HEK293 (cell line): ENCODE measurements around the gene PREX1.

Source experiments
- BCL11B ChIP-seq: fragments of 450-650 bp; formaldehyde crosslinking; IDR thresholded peaks from 2 replicates; pipeline ENCODE4 v1.5.1; 2016; ENCODE audit warnings: low read depth, missing biosample characterization, missing genetic modification characterization
- EGR2 ChIP-seq: fragments of 450-650 bp; formaldehyde crosslinking; IDR thresholded peaks from 2 replicates; pipeline ENCODE4 v1.5.1; 2016; ENCODE audit warnings: low read depth, missing biosample characterization, missing genetic modification characterization
- GLIS2 ChIP-seq: fragments of 450-650 bp; formaldehyde crosslinking; IDR thresholded peaks from 2 replicates; pipeline ENCODE4 v1.5.1; 2016; ENCODE audit warnings: missing biosample characterization, missing genetic modification characterization
- SP2 ChIP-seq: fragments of 450-650 bp; formaldehyde crosslinking; IDR thresholded peaks from 2 replicates; pipeline ENCODE4 v1.5.1; 2016; ENCODE audit warnings: missing biosample characterization, missing genetic modification characterization
- ZBTB10 ChIP-seq: fragments of 450-650 bp; formaldehyde crosslinking; IDR thresholded peaks from 2 replicates; pipeline ENCODE4 v1.5.1; 2016; ENCODE audit warnings: missing biosample characterization, missing genetic modification characterization
- ZFP37 ChIP-seq: fragments of 450-650 bp; formaldehyde crosslinking; IDR thresholded peaks from 2 replicates; pipeline ENCODE4 v1.5.1; 2016; ENCODE audit warnings: missing biosample characterization, missing genetic modification characterization
- ZNF10 ChIP-seq: fragments of 450-650 bp; formaldehyde crosslinking; IDR thresholded peaks from 2 replicates; pipeline ENCODE4 v1.5.1; 2017; ENCODE audit warnings: missing biosample characterization, missing genetic modification characterization
- ZNF16 ChIP-seq: fragments of 450-650 bp; formaldehyde crosslinking; IDR thresholded peaks from 2 replicates; pipeline ENCODE4 v1.5.1; 2016; ENCODE audit warnings: low read depth, missing biosample characterization, missing genetic modification characterization
- ZNF211 ChIP-seq: fragments of 450-650 bp; formaldehyde crosslinking; IDR thresholded peaks from 2 replicates; pipeline ENCODE4 v1.5.1; 2016; ENCODE audit warnings: low read depth, missing biosample characterization, missing genetic modification characterization
- ZNF513 ChIP-seq: fragments of 450-650 bp; IDR thresholded peaks from 2 replicates; pipeline ENCODE4 v1.5.1; 2018; ENCODE audit warnings: missing biosample characterization, missing genetic modification characterization
- ZNF529 ChIP-seq: fragments of 450-650 bp; formaldehyde crosslinking; IDR thresholded peaks from 2 replicates; pipeline ENCODE4 v1.5.1; 2017; ENCODE audit warnings: missing genetic modification characterization, missing biosample characterization; ENCODE audit not compliant: insufficient replicate concordance
- ZNF664 ChIP-seq: fragments of 450-650 bp; formaldehyde crosslinking; IDR thresholded peaks from 2 replicates; pipeline ENCODE4 v1.5.1; 2016; ENCODE audit warnings: missing biosample characterization, missing genetic modification characterization
- ZNF747 ChIP-seq: fragments of 450-650 bp; formaldehyde crosslinking; IDR thresholded peaks from 2 replicates; pipeline ENCODE4 v1.5.1; 2016; ENCODE audit warnings: missing biosample characterization, missing genetic modification characterization
- ZNF776 ChIP-seq: fragments of 450-650 bp; formaldehyde crosslinking; IDR thresholded peaks from 2 replicates; pipeline ENCODE4 v1.5.0; 2017; ENCODE audit warnings: missing biosample characterization, missing genetic modification characterization, borderline replicate concordance
- ZXDB ChIP-seq: fragments of 450-650 bp; formaldehyde crosslinking; IDR thresholded peaks from 2 replicates; pipeline ENCODE4 v1.5.1; 2016; ENCODE audit warnings: missing biosample characterization, missing genetic modification characterization
- TF ChIP-seq, protein P1 (sequence below): fragments of 450-650 bp; formaldehyde crosslinking; IDR thresholded peaks from 2 replicates; pipeline ENCODE4 v1.5.1; 2016; ENCODE audit warnings: missing biosample characterization, missing genetic modification characterization
- TF ChIP-seq, protein P2 (sequence below): fragments of 450-650 bp; formaldehyde crosslinking; IDR thresholded peaks from 2 replicates; pipeline ENCODE4 v1.5.1; 2016; ENCODE audit warnings: missing biosample characterization, missing genetic modification characterization, borderline replicate concordance
- TF ChIP-seq, protein P3 (sequence below): fragments of 450-650 bp; formaldehyde crosslinking; IDR thresholded peaks from 2 replicates; pipeline ENCODE4 v1.5.1; 2016; ENCODE audit warnings: missing biosample characterization, missing genetic modification characterization
- TF ChIP-seq, protein P4 (sequence below): fragments of 450-650 bp; formaldehyde crosslinking; IDR thresholded peaks from 2 replicates; pipeline ENCODE4 v1.5.1; 2016; ENCODE audit warnings: missing biosample characterization, missing genetic modification characterization
- TF ChIP-seq, protein P5 (sequence below): fragments of 450-650 bp; formaldehyde crosslinking; IDR thresholded peaks from 2 replicates; pipeline ENCODE4 v1.5.1; 2016; ENCODE audit warnings: missing biosample characterization, missing genetic modification characterization, low read depth

Gene PREX1

DNA sequence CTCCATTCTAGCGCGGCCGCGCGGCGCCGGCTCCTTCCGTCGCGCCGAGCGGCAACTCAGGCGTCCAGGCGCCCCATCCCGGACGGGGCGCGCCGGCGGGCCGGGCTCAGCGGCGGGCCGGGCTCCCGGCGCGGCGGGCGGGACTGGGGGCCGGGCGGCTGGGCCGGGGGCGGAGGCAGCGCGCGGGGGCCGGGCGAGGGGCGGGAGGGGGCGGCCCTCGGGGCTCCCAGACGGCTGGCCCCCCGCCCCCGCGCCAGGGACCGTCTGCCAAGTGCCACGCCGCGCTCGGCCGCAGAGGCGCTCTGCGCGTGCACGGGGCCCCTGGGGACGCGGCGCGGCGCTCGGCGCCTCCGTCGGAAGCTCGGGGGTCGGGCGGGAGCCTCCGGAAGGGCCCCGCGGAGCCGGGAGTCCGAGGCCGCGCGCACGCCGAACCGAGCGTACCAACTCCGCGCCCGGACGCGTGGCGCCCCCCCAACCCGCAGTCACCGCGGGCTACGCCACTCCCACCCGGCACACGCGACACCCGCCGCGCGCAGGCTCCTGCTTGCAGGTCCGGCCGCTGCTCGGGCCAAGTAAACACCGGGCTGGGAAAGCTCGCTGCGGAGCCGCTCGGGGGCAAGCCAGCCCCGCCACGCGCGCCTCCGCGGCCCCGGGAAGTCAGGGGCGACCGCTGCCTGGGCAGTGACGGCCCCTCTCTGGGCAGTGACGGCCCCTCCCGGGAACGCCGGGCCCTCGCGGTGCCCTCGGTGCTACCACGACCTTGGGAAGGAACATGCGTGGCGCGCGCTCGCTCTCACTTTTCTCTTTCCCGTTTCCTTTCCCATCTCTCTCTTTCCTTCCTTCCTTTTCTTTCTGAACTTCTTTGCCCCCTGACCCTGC is at the start of gene PREX1 (continued):
- no peak for TF ChIP-seq EGR2 (tag by site-specific recombination)
- TF ChIP-seq, protein P1, sequence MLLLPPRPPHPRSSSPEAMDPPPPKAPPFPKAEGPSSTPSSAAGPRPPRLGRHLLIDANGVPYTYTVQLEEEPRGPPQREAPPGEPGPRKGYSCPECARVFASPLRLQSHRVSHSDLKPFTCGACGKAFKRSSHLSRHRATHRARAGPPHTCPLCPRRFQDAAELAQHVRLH (tag by site-specific recombination) = no peak
- TF ChIP-seq, protein P2, sequence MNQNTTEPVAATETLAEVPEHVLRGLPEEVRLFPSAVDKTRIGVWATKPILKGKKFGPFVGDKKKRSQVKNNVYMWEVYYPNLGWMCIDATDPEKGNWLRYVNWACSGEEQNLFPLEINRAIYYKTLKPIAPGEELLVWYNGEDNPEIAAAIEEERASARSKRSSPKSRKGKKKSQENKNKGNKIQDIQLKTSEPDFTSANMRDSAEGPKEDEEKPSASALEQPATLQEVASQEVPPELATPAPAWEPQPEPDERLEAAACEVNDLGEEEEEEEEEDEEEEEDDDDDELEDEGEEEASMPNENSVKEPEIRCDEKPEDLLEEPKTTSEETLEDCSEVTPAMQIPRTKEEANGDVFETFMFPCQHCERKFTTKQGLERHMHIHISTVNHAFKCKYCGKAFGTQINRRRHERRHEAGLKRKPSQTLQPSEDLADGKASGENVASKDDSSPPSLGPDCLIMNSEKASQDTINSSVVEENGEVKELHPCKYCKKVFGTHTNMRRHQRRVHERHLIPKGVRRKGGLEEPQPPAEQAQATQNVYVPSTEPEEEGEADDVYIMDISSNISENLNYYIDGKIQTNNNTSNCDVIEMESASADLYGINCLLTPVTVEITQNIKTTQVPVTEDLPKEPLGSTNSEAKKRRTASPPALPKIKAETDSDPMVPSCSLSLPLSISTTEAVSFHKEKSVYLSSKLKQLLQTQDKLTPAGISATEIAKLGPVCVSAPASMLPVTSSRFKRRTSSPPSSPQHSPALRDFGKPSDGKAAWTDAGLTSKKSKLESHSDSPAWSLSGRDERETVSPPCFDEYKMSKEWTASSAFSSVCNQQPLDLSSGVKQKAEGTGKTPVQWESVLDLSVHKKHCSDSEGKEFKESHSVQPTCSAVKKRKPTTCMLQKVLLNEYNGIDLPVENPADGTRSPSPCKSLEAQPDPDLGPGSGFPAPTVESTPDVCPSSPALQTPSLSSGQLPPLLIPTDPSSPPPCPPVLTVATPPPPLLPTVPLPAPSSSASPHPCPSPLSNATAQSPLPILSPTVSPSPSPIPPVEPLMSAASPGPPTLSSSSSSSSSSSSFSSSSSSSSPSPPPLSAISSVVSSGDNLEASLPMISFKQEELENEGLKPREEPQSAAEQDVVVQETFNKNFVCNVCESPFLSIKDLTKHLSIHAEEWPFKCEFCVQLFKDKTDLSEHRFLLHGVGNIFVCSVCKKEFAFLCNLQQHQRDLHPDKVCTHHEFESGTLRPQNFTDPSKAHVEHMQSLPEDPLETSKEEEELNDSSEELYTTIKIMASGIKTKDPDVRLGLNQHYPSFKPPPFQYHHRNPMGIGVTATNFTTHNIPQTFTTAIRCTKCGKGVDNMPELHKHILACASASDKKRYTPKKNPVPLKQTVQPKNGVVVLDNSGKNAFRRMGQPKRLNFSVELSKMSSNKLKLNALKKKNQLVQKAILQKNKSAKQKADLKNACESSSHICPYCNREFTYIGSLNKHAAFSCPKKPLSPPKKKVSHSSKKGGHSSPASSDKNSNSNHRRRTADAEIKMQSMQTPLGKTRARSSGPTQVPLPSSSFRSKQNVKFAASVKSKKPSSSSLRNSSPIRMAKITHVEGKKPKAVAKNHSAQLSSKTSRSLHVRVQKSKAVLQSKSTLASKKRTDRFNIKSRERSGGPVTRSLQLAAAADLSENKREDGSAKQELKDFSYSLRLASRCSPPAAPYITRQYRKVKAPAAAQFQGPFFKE (tag by site-specific recombination) = no peak
- TF ChIP-seq, protein P3, sequence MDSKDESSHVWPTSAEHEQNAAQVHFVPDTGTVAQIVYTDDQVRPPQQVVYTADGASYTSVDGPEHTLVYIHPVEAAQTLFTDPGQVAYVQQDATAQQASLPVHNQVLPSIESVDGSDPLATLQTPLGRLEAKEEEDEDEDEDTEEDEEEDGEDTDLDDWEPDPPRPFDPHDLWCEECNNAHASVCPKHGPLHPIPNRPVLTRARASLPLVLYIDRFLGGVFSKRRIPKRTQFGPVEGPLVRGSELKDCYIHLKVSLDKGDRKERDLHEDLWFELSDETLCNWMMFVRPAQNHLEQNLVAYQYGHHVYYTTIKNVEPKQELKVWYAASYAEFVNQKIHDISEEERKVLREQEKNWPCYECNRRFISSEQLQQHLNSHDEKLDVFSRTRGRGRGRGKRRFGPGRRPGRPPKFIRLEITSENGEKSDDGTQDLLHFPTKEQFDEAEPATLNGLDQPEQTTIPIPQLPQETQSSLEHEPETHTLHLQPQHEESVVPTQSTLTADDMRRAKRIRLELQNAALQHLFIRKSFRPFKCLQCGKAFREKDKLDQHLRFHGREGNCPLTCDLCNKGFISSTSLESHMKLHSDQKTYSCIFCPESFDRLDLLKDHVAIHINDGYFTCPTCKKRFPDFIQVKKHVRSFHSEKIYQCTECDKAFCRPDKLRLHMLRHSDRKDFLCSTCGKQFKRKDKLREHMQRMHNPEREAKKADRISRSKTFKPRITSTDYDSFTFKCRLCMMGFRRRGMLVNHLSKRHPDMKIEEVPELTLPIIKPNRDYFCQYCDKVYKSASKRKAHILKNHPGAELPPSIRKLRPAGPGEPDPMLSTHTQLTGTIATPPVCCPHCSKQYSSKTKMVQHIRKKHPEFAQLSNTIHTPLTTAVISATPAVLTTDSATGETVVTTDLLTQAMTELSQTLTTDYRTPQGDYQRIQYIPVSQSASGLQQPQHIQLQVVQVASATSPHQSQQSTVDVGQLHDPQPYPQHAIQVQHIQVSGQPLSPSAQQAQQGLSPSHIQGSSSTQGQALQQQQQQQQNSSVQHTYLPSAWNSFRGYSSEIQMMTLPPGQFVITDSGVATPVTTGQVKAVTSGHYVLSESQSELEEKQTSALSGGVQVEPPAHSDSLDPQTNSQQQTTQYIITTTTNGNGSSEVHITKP (tag by site-specific recombination) = peak; percentile 70
- no peak for TF ChIP-seq ZNF747
- TF ChIP-seq ZFP37 (tag by site-specific recombination) = no peak
- TF ChIP-seq ZNF513 = no peak
- no peak for TF ChIP-seq ZNF529 (tag by site-specific recombination)
- TF ChIP-seq ZBTB10 (tag by site-specific recombination) = no peak
- TF ChIP-seq, protein P4, sequence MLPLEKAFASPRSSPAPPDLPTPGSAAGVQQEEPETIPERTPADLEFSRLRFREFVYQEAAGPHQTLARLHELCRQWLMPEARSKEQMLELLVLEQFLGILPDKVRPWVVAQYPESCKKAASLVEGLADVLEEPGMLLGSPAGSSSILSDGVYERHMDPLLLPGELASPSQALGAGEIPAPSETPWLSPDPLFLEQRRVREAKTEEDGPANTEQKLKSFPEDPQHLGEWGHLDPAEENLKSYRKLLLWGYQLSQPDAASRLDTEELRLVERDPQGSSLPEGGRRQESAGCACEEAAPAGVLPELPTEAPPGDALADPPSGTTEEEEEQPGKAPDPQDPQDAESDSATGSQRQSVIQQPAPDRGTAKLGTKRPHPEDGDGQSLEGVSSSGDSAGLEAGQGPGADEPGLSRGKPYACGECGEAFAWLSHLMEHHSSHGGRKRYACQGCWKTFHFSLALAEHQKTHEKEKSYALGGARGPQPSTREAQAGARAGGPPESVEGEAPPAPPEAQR (tag by site-specific recombination) = no peak
- peak; percentile 46; the same call in 1 of the 2 replicates for TF ChIP-seq GLIS2 (tag by site-specific recombination)
- no peak for TF ChIP-seq ZNF16 (tag by site-specific recombination)
- no peak for TF ChIP-seq ZNF211 (tag by site-specific recombination)
- TF ChIP-seq ZNF10 (tag by site-specific recombination) = no peak
- no peak for TF ChIP-seq SP2 (tag by site-specific recombination)
- TF ChIP-seq ZXDB (tag by site-specific recombination) = peak; percentile 21; the same call in 1 of the 2 replicates
- TF ChIP-seq, protein P5, sequence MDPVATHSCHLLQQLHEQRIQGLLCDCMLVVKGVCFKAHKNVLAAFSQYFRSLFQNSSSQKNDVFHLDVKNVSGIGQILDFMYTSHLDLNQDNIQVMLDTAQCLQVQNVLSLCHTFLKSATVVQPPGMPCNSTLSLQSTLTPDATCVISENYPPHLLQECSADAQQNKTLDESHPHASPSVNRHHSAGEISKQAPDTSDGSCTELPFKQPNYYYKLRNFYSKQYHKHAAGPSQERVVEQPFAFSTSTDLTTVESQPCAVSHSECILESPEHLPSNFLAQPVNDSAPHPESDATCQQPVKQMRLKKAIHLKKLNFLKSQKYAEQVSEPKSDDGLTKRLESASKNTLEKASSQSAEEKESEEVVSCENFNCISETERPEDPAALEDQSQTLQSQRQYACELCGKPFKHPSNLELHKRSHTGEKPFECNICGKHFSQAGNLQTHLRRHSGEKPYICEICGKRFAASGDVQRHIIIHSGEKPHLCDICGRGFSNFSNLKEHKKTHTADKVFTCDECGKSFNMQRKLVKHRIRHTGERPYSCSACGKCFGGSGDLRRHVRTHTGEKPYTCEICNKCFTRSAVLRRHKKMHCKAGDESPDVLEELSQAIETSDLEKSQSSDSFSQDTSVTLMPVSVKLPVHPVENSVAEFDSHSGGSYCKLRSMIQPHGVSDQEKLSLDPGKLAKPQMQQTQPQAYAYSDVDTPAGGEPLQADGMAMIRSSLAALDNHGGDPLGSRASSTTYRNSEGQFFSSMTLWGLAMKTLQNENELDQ (tag by site-specific recombination) = no peak
- no peak for TF ChIP-seq BCL11B (tag by site-specific recombination)
- TF ChIP-seq ZNF664 = no peak
- TF ChIP-seq ZNF776 (tag by site-specific recombination) = no peak
